ENCODE results near the gene RAB11FIP3. TPM values are rescaled to one million over a fixed set of nuclear protein-coding genes. Genes with fewer than 3 reads are reported as not detected.

RAB11FIP3 gene
- total and polyA plus RNA-seq, 2 of the 13 experiments (the other 11 are each of a cell fraction or from before 2014, with no cell fraction given) = 34.3 to 57.6 TPM

DNA sequence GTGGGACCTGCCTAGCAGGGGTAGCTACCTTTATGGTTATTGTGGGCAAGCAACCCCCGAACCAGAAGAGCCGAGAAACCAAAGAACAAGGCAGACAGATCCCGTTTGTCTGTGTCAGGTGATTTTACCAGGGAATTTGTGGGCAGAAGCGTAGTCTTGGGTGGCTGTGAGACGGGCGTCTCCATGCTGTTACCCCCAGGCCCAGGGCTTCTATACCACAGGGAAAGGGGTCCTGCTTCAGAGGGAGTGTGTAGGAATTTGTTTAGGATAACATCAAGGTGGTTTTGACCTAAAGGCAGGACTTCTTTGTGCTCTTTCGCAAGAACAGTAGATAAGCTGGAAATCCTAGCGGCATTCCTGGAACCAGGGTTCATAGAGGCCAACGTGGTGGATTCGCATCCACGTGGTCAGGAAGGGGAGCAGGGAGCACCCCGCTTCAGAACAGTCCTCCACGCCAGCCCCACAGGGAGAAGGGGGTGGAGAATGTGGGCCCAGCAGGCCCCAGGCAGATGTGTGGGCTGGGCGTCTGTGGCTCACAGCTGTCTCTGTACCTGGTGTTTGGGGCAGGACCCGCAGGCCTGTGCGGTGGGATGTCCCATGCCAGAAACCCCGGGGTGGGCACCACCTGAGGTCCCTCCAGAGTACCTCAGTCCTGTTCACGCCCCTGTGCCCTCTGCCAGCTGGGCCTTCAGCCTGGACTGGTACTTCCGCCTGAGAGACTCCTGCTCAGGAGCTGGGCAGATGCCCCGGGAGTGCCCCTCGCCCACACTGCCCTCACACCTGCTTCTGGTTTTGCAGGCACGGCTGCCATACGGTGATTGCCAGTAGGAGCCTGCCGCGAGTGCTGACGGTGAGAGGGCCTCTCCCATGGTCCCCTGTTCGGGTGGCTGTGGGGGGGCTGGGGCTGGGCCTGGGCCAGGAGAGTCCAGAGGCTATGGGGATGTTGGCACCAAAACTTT, 19.6 kb upstream of the RAB11FIP3 start (continued):
- TF ChIP-seq NFE2 (CRISPR knock-in tag; IDR thresholded peaks at IDR 0.05) (no peak), RAD21 (CRISPR knock-in tag; IDR thresholded peaks at IDR 0.05) (peak; percentile 9; the same call in 1 of the 2 replicates), ZNF34 (CRISPR knock-in tag; IDR thresholded peaks at IDR 0.05; ENCODE audit: borderline replicate concordance) (0 out of 2 replicates have a peak, but pooled peaks have one; percentile 76), GZF1 (CRISPR knock-in tag; IDR thresholded peaks at IDR 0.05) (peak; percentile 61; the same call in 1 of the 2 replicates), CBX5 (CRISPR knock-in tag; IDR thresholded peaks at IDR 0.05; ENCODE audit: borderline replicate concordance) (peak; percentile 89; the same call in 1 of the 2 replicates), HHEX (CRISPR knock-in tag; IDR thresholded peaks at IDR 0.05) (no peak), ZNF569 (CRISPR knock-in tag; IDR thresholded peaks at IDR 0.05; ENCODE audit: borderline replicate concordance) (no peak), ZNF563 (CRISPR knock-in tag; IDR thresholded peaks at IDR 0.05) (no peak; the same call in 1 of the 2 replicates), CENPT (CRISPR knock-in tag; IDR thresholded peaks at IDR 0.05; ENCODE audit: low read depth) (no peak), SOX5 (CRISPR knock-in tag; IDR thresholded peaks at IDR 0.05; ENCODE audit: borderline replicate concordance) (peak; percentile 87), SMARCC2 (IDR thresholded peaks at IDR 0.05) (no peak), FOXK1 (CRISPR knock-in tag; IDR thresholded peaks at IDR 0.05; ENCODE audit: borderline replicate concordance, low read depth) (peak; percentile 51; the same call in 1 of the 2 replicates), POLR2A (IDR thresholded peaks at IDR 0.05; ENCODE audit: insufficient read depth in 1 of 2, low read depth in 2 of 2, low read length in 2 of 2) (peak; percentile 63 to 64), U2AF1 (optimal IDR thresholded peaks at IDR 0.05; ENCODE audit: low read depth, low read length) (no peak), PAWR (CRISPR knock-in tag; IDR thresholded peaks at IDR 0.05; ENCODE audit: borderline replicate concordance) (peak; percentile 87; the same call in 1 of the 2 replicates), ZNF251 (CRISPR knock-in tag; IDR thresholded peaks at IDR 0.05) (no peak)
- TF ChIP-seq, protein P1, sequence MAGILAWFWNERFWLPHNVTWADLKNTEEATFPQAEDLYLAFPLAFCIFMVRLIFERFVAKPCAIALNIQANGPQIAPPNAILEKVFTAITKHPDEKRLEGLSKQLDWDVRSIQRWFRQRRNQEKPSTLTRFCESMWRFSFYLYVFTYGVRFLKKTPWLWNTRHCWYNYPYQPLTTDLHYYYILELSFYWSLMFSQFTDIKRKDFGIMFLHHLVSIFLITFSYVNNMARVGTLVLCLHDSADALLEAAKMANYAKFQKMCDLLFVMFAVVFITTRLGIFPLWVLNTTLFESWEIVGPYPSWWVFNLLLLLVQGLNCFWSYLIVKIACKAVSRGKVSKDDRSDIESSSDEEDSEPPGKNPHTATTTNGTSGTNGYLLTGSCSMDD (CRISPR knock-in tag; IDR thresholded peaks at IDR 0.05) = no peak
- TF ChIP-seq, protein P2, sequence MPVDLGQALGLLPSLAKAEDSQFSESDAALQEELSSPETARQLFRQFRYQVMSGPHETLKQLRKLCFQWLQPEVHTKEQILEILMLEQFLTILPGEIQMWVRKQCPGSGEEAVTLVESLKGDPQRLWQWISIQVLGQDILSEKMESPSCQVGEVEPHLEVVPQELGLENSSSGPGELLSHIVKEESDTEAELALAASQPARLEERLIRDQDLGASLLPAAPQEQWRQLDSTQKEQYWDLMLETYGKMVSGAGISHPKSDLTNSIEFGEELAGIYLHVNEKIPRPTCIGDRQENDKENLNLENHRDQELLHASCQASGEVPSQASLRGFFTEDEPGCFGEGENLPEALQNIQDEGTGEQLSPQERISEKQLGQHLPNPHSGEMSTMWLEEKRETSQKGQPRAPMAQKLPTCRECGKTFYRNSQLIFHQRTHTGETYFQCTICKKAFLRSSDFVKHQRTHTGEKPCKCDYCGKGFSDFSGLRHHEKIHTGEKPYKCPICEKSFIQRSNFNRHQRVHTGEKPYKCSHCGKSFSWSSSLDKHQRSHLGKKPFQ (CRISPR knock-in tag; IDR thresholded peaks at IDR 0.05; ENCODE audit: insufficient replicate concordance) = no peak
- TF ChIP-seq, protein P3, sequence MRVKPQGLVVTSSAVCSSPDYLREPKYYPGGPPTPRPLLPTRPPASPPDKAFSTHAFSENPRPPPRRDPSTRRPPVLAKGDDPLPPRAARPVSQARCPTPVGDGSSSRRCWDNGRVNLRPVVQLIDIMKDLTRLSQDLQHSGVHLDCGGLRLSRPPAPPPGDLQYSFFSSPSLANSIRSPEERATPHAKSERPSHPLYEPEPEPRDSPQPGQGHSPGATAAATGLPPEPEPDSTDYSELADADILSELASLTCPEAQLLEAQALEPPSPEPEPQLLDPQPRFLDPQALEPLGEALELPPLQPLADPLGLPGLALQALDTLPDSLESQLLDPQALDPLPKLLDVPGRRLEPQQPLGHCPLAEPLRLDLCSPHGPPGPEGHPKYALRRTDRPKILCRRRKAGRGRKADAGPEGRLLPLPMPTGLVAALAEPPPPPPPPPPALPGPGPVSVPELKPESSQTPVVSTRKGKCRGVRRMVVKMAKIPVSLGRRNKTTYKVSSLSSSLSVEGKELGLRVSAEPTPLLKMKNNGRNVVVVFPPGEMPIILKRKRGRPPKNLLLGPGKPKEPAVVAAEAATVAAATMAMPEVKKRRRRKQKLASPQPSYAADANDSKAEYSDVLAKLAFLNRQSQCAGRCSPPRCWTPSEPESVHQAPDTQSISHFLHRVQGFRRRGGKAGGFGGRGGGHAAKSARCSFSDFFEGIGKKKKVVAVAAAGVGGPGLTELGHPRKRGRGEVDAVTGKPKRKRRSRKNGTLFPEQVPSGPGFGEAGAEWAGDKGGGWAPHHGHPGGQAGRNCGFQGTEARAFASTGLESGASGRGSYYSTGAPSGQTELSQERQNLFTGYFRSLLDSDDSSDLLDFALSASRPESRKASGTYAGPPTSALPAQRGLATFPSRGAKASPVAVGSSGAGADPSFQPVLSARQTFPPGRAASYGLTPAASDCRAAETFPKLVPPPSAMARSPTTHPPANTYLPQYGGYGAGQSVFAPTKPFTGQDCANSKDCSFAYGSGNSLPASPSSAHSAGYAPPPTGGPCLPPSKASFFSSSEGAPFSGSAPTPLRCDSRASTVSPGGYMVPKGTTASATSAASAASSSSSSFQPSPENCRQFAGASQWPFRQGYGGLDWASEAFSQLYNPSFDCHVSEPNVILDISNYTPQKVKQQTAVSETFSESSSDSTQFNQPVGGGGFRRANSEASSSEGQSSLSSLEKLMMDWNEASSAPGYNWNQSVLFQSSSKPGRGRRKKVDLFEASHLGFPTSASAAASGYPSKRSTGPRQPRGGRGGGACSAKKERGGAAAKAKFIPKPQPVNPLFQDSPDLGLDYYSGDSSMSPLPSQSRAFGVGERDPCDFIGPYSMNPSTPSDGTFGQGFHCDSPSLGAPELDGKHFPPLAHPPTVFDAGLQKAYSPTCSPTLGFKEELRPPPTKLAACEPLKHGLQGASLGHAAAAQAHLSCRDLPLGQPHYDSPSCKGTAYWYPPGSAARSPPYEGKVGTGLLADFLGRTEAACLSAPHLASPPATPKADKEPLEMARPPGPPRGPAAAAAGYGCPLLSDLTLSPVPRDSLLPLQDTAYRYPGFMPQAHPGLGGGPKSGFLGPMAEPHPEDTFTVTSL (CRISPR knock-in tag; IDR thresholded peaks at IDR 0.05; ENCODE audit: borderline replicate concordance) = peak; percentile 71; the same call in 1 of the 2 replicates
- TF ChIP-seq, protein P4, sequence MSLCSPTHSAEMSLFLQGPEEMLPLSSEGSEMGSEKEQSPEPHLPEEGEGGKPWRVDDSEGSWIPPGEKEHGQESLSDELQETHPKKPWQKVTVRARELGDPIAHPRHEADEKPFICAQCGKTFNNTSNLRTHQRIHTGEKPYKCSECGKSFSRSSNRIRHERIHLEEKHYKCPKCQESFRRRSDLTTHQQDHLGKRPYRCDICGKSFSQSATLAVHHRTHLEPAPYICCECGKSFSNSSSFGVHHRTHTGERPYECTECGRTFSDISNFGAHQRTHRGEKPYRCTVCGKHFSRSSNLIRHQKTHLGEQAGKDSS (CRISPR knock-in tag; IDR thresholded peaks at IDR 0.05; ENCODE audit: borderline replicate concordance, low read depth) = peak; percentile 91
